HepG2 (cell line): ENCODE data around the gene DENND11. TPM values are rescaled to one million over a fixed set of nuclear protein-coding genes. Genes with fewer than 3 reads are reported as not detected.

Experiments
- ATAC-seq: fragments of 200-7000 bp; cut with Tn5 transposase; 3 replicates; pipeline ENCODE4 v1.9.1; 2020; ENCODE audit warnings: mild to moderate bottlenecking, moderate library complexity
- BruUV-seq: library from RNA; stranded (reverse); fragments of 400-500 nt; replicated peaks from 2 replicates; lab custom pipeline; 2021; lab: Mats Ljungman, UMichigan
- CTCF ChIA-PET: fragments of 300-600 bp; formaldehyde crosslinking; extraction: SDS; loops from one replicate; lab custom pipeline; 2021; ENCODE audit warnings: low total read pairs, inconsistent platforms, low intra/inter-chr PET ratio; lab: Yijun Ruan, JAX
- POLR2A ChIA-PET: fragments of 350-600 bp; sonication (Branson Sonifier 250); formaldehyde crosslinking; loops from one replicate; lab custom pipeline; 2020; ENCODE audit warnings: antibody characterized with exemption, inconsistent platforms; lab: Yijun Ruan, JAX
- DNase-seq: peaks from one replicate; pipeline ENCODE4 v3.0.0-alpha.2; 2015; ENCODE audit warnings: low spot score
- FAIRE-seq: peaks from 3 replicates; lab custom pipeline; 2011; peaks lifted over from hg19 to GRCh38; lab: Jason Lieb, UNC
- H2AFZ ChIP-seq: one replicate; pipeline ENCODE4 v1.6.1; 2011; ENCODE audit warnings: low read length, inconsistent platforms
- H3K27ac ChIP-seq: fragments of 300-600 bp; 3 replicates; pipeline ENCODE4 v1.8.0; 2011; ENCODE audit warnings: mixed run types, mild to moderate bottlenecking, mixed read lengths, low read length, inconsistent platforms; ENCODE audit not compliant: insufficient read depth; ENCODE audit errors: extremely low read length
- H3K27me3 ChIP-seq, 2 experiments: fragments of 200-600 bp in 1 of 2; 2 replicates in 1 of 2; 3 replicates in 1 of 2; pipeline versions ENCODE4 v1.6.0 to v1.8.0; 2011; ENCODE audit warnings: low read length in 2 of 2, mild to moderate bottlenecking in 2 of 2, moderate library complexity in 2 of 2, inconsistent platforms in 1 of 2; ENCODE audit not compliant: insufficient read depth in 2 of 2, control insufficient read depth in 1 of 2
- H3K36me3 ChIP-seq, 2 experiments: fragments of 200-600 bp in 1 of 2; replicated peaks in 1 of 2; 2 replicates in 1 of 2; 3 replicates in 1 of 2; pipeline versions ENCODE4 v1.5.1 to v1.8.0; 2011; ENCODE audit warnings: low read length in 2 of 2, inconsistent platforms in 1 of 2; ENCODE audit not compliant: insufficient read depth in 2 of 2, control insufficient read depth in 1 of 2
- H3K4me1 ChIP-seq: 2 replicates; pipeline ENCODE4 v1.5.1; 2012; ENCODE audit warnings: low read length, inconsistent platforms; ENCODE audit not compliant: insufficient read depth
- H3K4me2 ChIP-seq: 2 replicates; pipeline ENCODE4 v1.6.0; 2011; ENCODE audit warnings: low read depth, low read length, inconsistent platforms
- H3K4me3 ChIP-seq, 3 experiments: fragments of 200-600 bp in 1 of 3; sonication (generic), shearing (Covaris generic) in 1 of 3; replicated peaks in 1 of 3; 2 replicates each; pipeline ENCODE4 v1.5.1; 2011 to 2016; ENCODE audit warnings: low read length in 3 of 3, inconsistent platforms in 2 of 3, low read depth in 2 of 3, mild to moderate bottlenecking in 2 of 3, control low read depth in 1 of 3, mixed read lengths in 1 of 3; ENCODE audit not compliant: insufficient read depth in 1 of 3
- H3K79me2 ChIP-seq: one replicate; pipeline ENCODE4 v1.6.1; 2011; ENCODE audit warnings: low read length, inconsistent platforms; ENCODE audit not compliant: insufficient read depth
- H3K9ac ChIP-seq: 2 replicates; pipeline ENCODE4 v1.6.0; 2011; ENCODE audit warnings: mild to moderate bottlenecking, low read depth, low read length, inconsistent platforms; ENCODE audit not compliant: insufficient read depth
- H3K9me3 ChIP-seq: 2 replicates; pipeline ENCODE4 v1.5.1; 2012; ENCODE audit warnings: mild to moderate bottlenecking, low read length
- H4K20me1 ChIP-seq: 2 replicates; pipeline ENCODE4 v1.6.0; 2011; ENCODE audit warnings: inconsistent platforms, mild to moderate bottlenecking, low read length, moderate library complexity; ENCODE audit not compliant: insufficient read depth
- ATF2 ChIP-seq: sonication (generic); formaldehyde crosslinking; IDR thresholded peaks from 2 replicates; pipeline ENCODE4 v1.4.0; 2020; ENCODE audit warnings: missing genetic modification reagents
- ATF7-NPFF ChIP-seq: sonication (generic); formaldehyde crosslinking; IDR thresholded peaks from 2 replicates; pipeline ENCODE4 v1.8.1; 2023; ENCODE audit warnings: mild to moderate bottlenecking, low read depth, missing genetic modification reagents, moderate library complexity
- DNMT3B ChIP-seq: conservative IDR thresholded peaks from 2 replicates; pipeline ENCODE4 v1.6.1; 2016; ENCODE audit warnings: missing biosample characterization, control low read depth
- FOXP4 ChIP-seq: sonication (generic); formaldehyde crosslinking; IDR thresholded peaks from 2 replicates; pipeline ENCODE4 v1.4.0; 2020; ENCODE audit warnings: missing genetic modification reagents
- HOXD1 ChIP-seq: sonication (generic); formaldehyde crosslinking; IDR thresholded peaks from 2 replicates; pipeline ENCODE4 v1.5.0; 2020; ENCODE audit warnings: missing genetic modification reagents
- MLX ChIP-seq: IDR thresholded peaks from 2 replicates; pipeline ENCODE4 v1.6.1; 2016
- NKX3-1 ChIP-seq: sonication (generic); formaldehyde crosslinking; IDR thresholded peaks from 2 replicates; pipeline ENCODE4 v1.5.0; 2020; ENCODE audit warnings: missing genetic modification reagents
- SAFB2 ChIP-seq: sonication (generic); formaldehyde crosslinking; IDR thresholded peaks from 2 replicates; pipeline ENCODE4 v1.5.1; 2020; ENCODE audit warnings: missing genetic modification reagents, low read depth, mild to moderate bottlenecking, borderline replicate concordance
- ZNF34 ChIP-seq: sonication (generic); formaldehyde crosslinking; IDR thresholded peaks from 2 replicates; pipeline ENCODE4 v1.4.0; 2020; ENCODE audit warnings: mild to moderate bottlenecking, missing genetic modification reagents, borderline replicate concordance
- ZNF501 ChIP-seq: sonication (generic); formaldehyde crosslinking; IDR thresholded peaks from 2 replicates; pipeline ENCODE4 v1.5.1; 2020; ENCODE audit warnings: mild to moderate bottlenecking, moderate library complexity, missing genetic modification reagents
- ZZZ3 ChIP-seq: sonication (generic); formaldehyde crosslinking; IDR thresholded peaks from 2 replicates; pipeline ENCODE4 v1.4.0; 2020; ENCODE audit warnings: missing genetic modification reagents, mild to moderate bottlenecking, borderline replicate concordance
- WGBS: methylation state at CpG from one replicate; pipeline ENCODE4 v1.1.6; 2017; ENCODE audit warnings: low lambda C conversion rate; 5-methylcytosine and 5-hydroxymethylcytosine counted together
- in situ Hi-C: cut with HindIII; loops from 2 replicates; pipeline ENCODE4 v1.10.0; 2017; ENCODE audit warnings: low pct_unique_long_range_greater_than_20kb; ENCODE audit not compliant: extremely low pct_ligation_motif_present
- intact Hi-C: fragments of 100-400 bp; cut with micrococcal nuclease; formaldehyde crosslinking; loops from one replicate; pipeline ENCODE4 v1.10.0; 2022; ENCODE audit not compliant: unreplicated experiment
- polyA plus RNA-seq, 8 experiments: library from polyadenylated mRNA; depleted of rRNA in 3 of 8; stranded (reverse) in 7 of 8; unstranded in 1 of 8; fragments of >200 nt; fragmentation: Illumina TruSeq in 4 of 8; extraction: Trizol in 4 of 8; gene quantifications; 2 replicates each; pipeline versions ENCODE4 v1.2.1 to v1.2.3, GENCODE V29; 2011 to 2016; ENCODE audit warnings: low read depth in 4 of 8, missing spikeins in 1 of 8, mixed read lengths in 1 of 8; ENCODE audit not compliant: insufficient read depth in 1 of 8
- total RNA-seq, 5 experiments: library from RNA; depleted of rRNA; stranded (reverse); fragments of >200 nt; fragmentation: Illumina TruSeq; extraction: Trizol; gene quantifications; 2 replicates each; pipeline ENCODE4 v1.2.3, GENCODE V29; 2016; ENCODE audit warnings: low read depth in 1 of 5

DENND11 gene
- total and polyA plus RNA-seq, 2 of the 13 experiments (the other 11 are each of a cell fraction or from before 2014, with no cell fraction given): 7.1 to 10.5 TPM

- TF ChIP-seq MLX (CRISPR knock-in tag): no peak
- TF ChIP-seq DNMT3B (CRISPR knock-in tag): no peak
- no peak for TF ChIP-seq HOXD1 (CRISPR knock-in tag)
- TF ChIP-seq FOXP4 (CRISPR knock-in tag): no peak
These were observed 2.1 kb downstream of the DENND11 start (continued) for GRCh38 chr7:141699860-141700259.

GRCh38 chr7:141698247-141699015, 3.5 kb downstream of the DENND11 start:
- intact Hi-C loops: no loop called here
- TF ChIP-seq ATF7-NPFF (CRISPR knock-in tag) (no peak), ZNF34 (no peak), SAFB2 (no peak), ZNF501 (CRISPR knock-in tag) (no peak), ZZZ3 (no peak), ATF2 (CRISPR knock-in tag) (no peak), NKX3-1 (CRISPR knock-in tag) (no peak)
- TF ChIP-seq, all 625 proteins: peak for 0
- Histone ChIP-seq H4K20me1 (0 out of 2 replicates have a peak, but pooled peaks cover 2% of the 10 kb centered on the region), H3K4me3 (no peak overlapping the region), H3K79me2 (no peaks in the 10 kb centered on the region), H3K4me1 (peaks cover 50% of the 10 kb centered on the region), H3K9ac (no peak overlapping the region), H3K9me3 (no peaks in the 10 kb centered on the region), H2AFZ (no peak overlapping the region), H3K4me2 (no peak overlapping the region), H3K27me3 (peaks cover 0 to 5% of the 10 kb centered on the region in 2 experiments; a peak in 1 of 5 replicates), H3K27ac (no peak overlapping the region), H3K36me3 (no peaks in the 10 kb centered on the region)
- POLR2A ChIA-PET: no interaction called here
- DNase-seq (no peak), ATAC-seq (no peak), FAIRE-seq (no peak)
- CTCF ChIA-PET: no interaction called here
- in situ Hi-C loops: no loop called here
- 96% methylated on average over 1 of the region's 1 CpG for WGBS
- BruUV-seq: no TSS peak
